Skeletal muscle satellite cell (primary cell): ENCODE data around the gene NKAP.

Source experiments
- H3K27me3 ChIP-seq: 2 replicates; pipeline ENCODE4 v1.7.0; 2013; ENCODE audit warnings: low read length; ENCODE audit not compliant: control insufficient read depth, insufficient read depth
- H3K36me3 ChIP-seq: 2 replicates; pipeline ENCODE4 v1.7.0; 2013; ENCODE audit warnings: mild to moderate bottlenecking, control low read depth, low read length; ENCODE audit not compliant: insufficient read depth
- H3K4me1 ChIP-seq: 2 replicates; pipeline ENCODE4 v1.7.0; 2013; ENCODE audit warnings: low read length; ENCODE audit not compliant: control insufficient read depth, insufficient read depth
- H3K4me2 ChIP-seq: 2 replicates; pipeline ENCODE4 v1.7.0; 2013; ENCODE audit warnings: mild to moderate bottlenecking, low read length
- H3K4me3 ChIP-seq: 2 replicates; pipeline ENCODE4 v1.7.0; 2013; ENCODE audit warnings: low read length
- H3K9ac ChIP-seq: 2 replicates; pipeline ENCODE4 v1.7.0; 2013; ENCODE audit warnings: mild to moderate bottlenecking, low read depth, low read length, moderate library complexity
- H3K9me3 ChIP-seq: replicated peaks from 2 replicates; pipeline ENCODE4 v1.7.0; 2013; ENCODE audit warnings: mild to moderate bottlenecking, control low read depth, low read length

Gene NKAP

GRCh38 chrX:119880552-119881437 lies 62.8 kb downstream of the NKAP start:
- no peak overlapping the region for H3K4me3 ChIP-seq
- no peaks in the 10 kb centered on the region for H3K27me3 ChIP-seq
- H3K9me3 ChIP-seq: no peaks in the 10 kb centered on the region
- no peaks in the 10 kb centered on the region for H3K4me1 ChIP-seq
- no peaks in the 10 kb centered on the region for H3K36me3 ChIP-seq
- H3K9ac ChIP-seq: no peak overlapping the region
- H3K4me2 ChIP-seq: no peak overlapping the region

- Histone ChIP-seq H3K9me3 (no peaks in the 10 kb centered on the region), H3K9ac (no peak overlapping the region), H3K4me3 (no peak overlapping the region), H3K36me3 (no peaks in the 10 kb centered on the region), H3K4me2 (no peak overlapping the region), H3K27me3 (no peaks in the 10 kb centered on the region), H3K4me1 (no peaks in the 10 kb centered on the region)
Observed at GRCh38 chrX:119880076-119880475, 63.5 kb downstream of the NKAP start.

GRCh38 chrX:119878740-119879139 lies 64.8 kb downstream of the NKAP start:
- H3K4me3 ChIP-seq: no peak overlapping the region
- H3K4me2 ChIP-seq: no peak overlapping the region
- H3K27me3 ChIP-seq: no peaks in the 10 kb centered on the region
- H3K4me1 ChIP-seq: no peaks in the 10 kb centered on the region
- H3K9ac ChIP-seq: no peak overlapping the region
- H3K9me3 ChIP-seq: no peaks in the 10 kb centered on the region
- no peaks in the 10 kb centered on the region for H3K36me3 ChIP-seq

DNA sequence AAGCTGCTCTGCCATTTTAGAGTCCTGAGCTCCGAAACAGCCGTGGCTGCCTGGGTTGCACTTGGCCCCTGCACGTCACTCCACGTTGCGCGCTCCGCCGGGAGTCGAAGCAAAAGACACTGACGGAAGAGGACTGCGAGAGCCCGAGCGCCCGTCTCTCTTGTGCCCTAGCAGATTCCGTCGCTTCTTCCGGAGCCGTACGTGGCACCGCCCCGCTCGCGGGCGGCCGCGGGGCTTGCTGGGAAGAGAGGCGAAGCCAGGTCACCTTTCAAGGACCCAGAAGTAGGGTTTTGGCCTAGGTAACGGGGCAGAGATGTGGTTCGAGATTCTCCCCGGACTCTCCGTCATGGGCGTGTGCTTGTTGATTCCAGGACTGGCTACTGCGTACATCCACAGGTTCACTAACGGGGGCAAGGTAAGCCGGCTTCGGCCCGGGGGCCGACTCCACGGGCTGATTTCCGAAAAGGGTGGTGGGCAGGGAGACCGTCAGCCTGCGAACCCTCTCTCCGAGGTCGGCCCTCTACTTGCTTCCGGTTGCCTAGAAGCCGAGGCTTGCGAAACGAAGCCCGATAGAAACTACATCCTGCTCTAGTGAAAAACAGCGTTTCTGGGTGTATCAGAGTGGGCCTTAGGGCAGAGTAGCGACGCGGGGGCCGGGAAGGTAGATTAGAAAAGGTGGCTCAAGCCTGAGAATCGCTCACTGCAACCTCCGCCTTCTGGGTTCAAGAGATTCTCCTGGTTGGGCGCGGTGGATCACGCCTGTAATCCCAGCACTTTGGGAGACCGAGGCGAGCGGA lies 71.8 kb downstream of the NKAP start, which contains the start of the genes NDUFA1 and RNF113A:
Gene NDUFA1, plus strand, starts transcription at position 234 of the 797 bp plus-strand sequence. Its CDS starts 80 bp downstream, at position 314.
Gene RNF113A, minus strand, starts transcription at position 135 of the 797 bp plus-strand sequence. Its CDS starts 120 bp downstream, at position 15.
- H3K27me3 ChIP-seq: no peaks in the 10 kb centered on the region
- no peaks in the 10 kb centered on the region for H3K36me3 ChIP-seq
- peak within 1 kb of the TSS; percentile 91 for H3K4me2 ChIP-seq
- H3K9ac ChIP-seq: peak within 1 kb of the TSS; percentile 100
- H3K9me3 ChIP-seq: no peaks in the 10 kb centered on the region
- H3K4me3 ChIP-seq: peak within 1 kb of the TSS; percentile 94
- H3K4me1 ChIP-seq: no peaks in the 10 kb centered on the region

GRCh38 chrX:119871245-119871598 lies 72.3 kb downstream of the NKAP start:
- Histone ChIP-seq H3K36me3 (no peaks in the 10 kb centered on the region), H3K9me3 (no peaks in the 10 kb centered on the region), H3K27me3 (no peaks in the 10 kb centered on the region), H3K4me1 (no peaks in the 10 kb centered on the region), H3K4me3 (peak overlapping the region; percentile 94), H3K9ac (peak overlapping the region; percentile 100), H3K4me2 (peak overlapping the region; percentile 91)
